OCI-LY1 (cell line): ENCODE results near the gene AKTIP.

Experiments used
- H2AFZ ChIP-seq: fragments of 200-600 bp; sonication (generic), shearing (Covaris generic); 2 replicates; pipeline ENCODE4 v1.6.0; 2014; ENCODE audit warnings: antibody characterized with exemption, mild to moderate bottlenecking, low read length
- H3F3A ChIP-seq: fragments of 200-600 bp; sonication (generic), shearing (Covaris generic); 2 replicates; pipeline ENCODE4 v1.6.0; 2014; ENCODE audit warnings: mild to moderate bottlenecking, antibody characterized with exemption, low read length, moderate library complexity; ENCODE audit not compliant: insufficient read depth
- H3K27ac ChIP-seq: fragments of 200-600 bp; sonication (generic); 2 replicates; pipeline ENCODE4 v1.5.1; 2014; ENCODE audit warnings: low read length, mixed run types, mild to moderate bottlenecking, low read depth; ENCODE audit not compliant: poor library complexity, severe bottlenecking
- H3K27me3 ChIP-seq: fragments of 200-600 bp; sonication (generic); 2 replicates; pipeline ENCODE4 v1.6.0; 2014; ENCODE audit warnings: antibody characterized with exemption, mild to moderate bottlenecking, low read length, moderate library complexity; ENCODE audit not compliant: insufficient read depth
- H3K36me3 ChIP-seq: fragments of 200-600 bp; sonication (generic); 2 replicates; pipeline ENCODE4 v1.6.1; 2014; ENCODE audit warnings: mild to moderate bottlenecking, antibody characterized with exemption, low read length, moderate library complexity, mixed read lengths; ENCODE audit not compliant: insufficient read depth
- H3K4me1 ChIP-seq: fragments of 200-600 bp; sonication (generic); 2 replicates; pipeline ENCODE4 v1.5.1; 2014; ENCODE audit warnings: mild to moderate bottlenecking, low read length, moderate library complexity; ENCODE audit not compliant: insufficient read depth, severe bottlenecking
- H3K4me2 ChIP-seq: fragments of 200-600 bp; sonication (generic), shearing (Covaris generic); 2 replicates; pipeline ENCODE4 v1.6.1; 2014; ENCODE audit warnings: low read length
- H3K4me3 ChIP-seq: fragments of 200-600 bp; sonication (generic); 2 replicates; pipeline ENCODE4 v1.5.1; 2014; ENCODE audit warnings: low read length, low read depth, mild to moderate bottlenecking, mixed read lengths; ENCODE audit not compliant: poor library complexity, severe bottlenecking
- H3K79me2 ChIP-seq: fragments of 200-600 bp; shearing (Covaris generic); 2 replicates; pipeline ENCODE4 v1.6.1; 2016; ENCODE audit warnings: mixed run types, low read length, mixed read lengths; ENCODE audit not compliant: insufficient read depth
- H3K9ac ChIP-seq: fragments of 200-600 bp; sonication (generic), shearing (Covaris generic); 2 replicates; pipeline ENCODE4 v1.6.1; 2014; ENCODE audit warnings: mild to moderate bottlenecking, low read length, mixed read lengths
- H3K9me2 ChIP-seq: fragments of 200-600 bp; sonication (generic), shearing (Covaris generic); 2 replicates; pipeline ENCODE4 v1.6.1; 2014; ENCODE audit warnings: low read depth, mild to moderate bottlenecking, low read length, mixed read lengths
- H3K9me3 ChIP-seq: fragments of 200-600 bp; shearing (Covaris generic); 2 replicates; pipeline ENCODE4 v1.6.1; 2014; ENCODE audit warnings: low read length, mixed read lengths
- H4K20me1 ChIP-seq: fragments of 200-600 bp; sonication (generic), shearing (Covaris generic); 2 replicates; pipeline ENCODE4 v1.6.0; 2016; ENCODE audit warnings: mild to moderate bottlenecking, low read length; ENCODE audit not compliant: insufficient read depth
- CTCF ChIP-seq: fragments of 200-600 bp; sonication (generic), shearing (Covaris generic); IDR thresholded peaks from 2 replicates; pipeline ENCODE4 v1.5.1; 2017; ENCODE audit warnings: mild to moderate bottlenecking, antibody characterized with exemption, low read length, moderate library complexity, mixed read lengths
- EZH2 ChIP-seq: fragments of 200-600 bp; sonication (generic), shearing (Covaris generic); IDR thresholded peaks from 2 replicates; pipeline ENCODE4 v1.8.0; 2017; ENCODE audit warnings: borderline replicate concordance, mixed run types, mild to moderate bottlenecking, antibody characterized with exemption, low read length, moderate library complexity, mixed read lengths

Gene AKTIP

GRCh38 chr16:53446090-53446489 lies 56.9 kb downstream of the AKTIP start:
- peaks cover 60% of the 10 kb centered on the region for H3K36me3 ChIP-seq

GRCh38 chr16:53445534-53445933 lies 57.5 kb downstream of the AKTIP start:
- no peaks in the 10 kb centered on the region for H4K20me1 ChIP-seq
- H3K4me3 ChIP-seq = no peak overlapping the region
- H3K4me1 ChIP-seq = no peaks in the 10 kb centered on the region
- H2AFZ ChIP-seq = no peak overlapping the region
- no peak overlapping the region for H3K4me2 ChIP-seq
- no peaks in the 10 kb centered on the region for H3F3A ChIP-seq
- TF ChIP-seq CTCF = no peak
- TF ChIP-seq EZH2 = no peak
- no peaks in the 10 kb centered on the region for H3K79me2 ChIP-seq
- H3K36me3 ChIP-seq = peaks cover 66% of the 10 kb centered on the region
- no peaks in the 10 kb centered on the region for H3K9me2 ChIP-seq
- no peaks in the 10 kb centered on the region for H3K27me3 ChIP-seq
- H3K9me3 ChIP-seq = no peaks in the 10 kb centered on the region
- no peak overlapping the region for H3K9ac ChIP-seq
- no peak overlapping the region for H3K27ac ChIP-seq

More at GRCh38 chr16:53446090-53446489, 56.9 kb downstream of the AKTIP start:
- H3K9me2 ChIP-seq = no peaks in the 10 kb centered on the region
- no peaks in the 10 kb centered on the region for H4K20me1 ChIP-seq
- H2AFZ ChIP-seq = no peak overlapping the region
- no peaks in the 10 kb centered on the region for H3K4me1 ChIP-seq
- H3K79me2 ChIP-seq = no peaks in the 10 kb centered on the region
- no peaks in the 10 kb centered on the region for H3K27me3 ChIP-seq
- TF ChIP-seq CTCF (no peak), EZH2 (no peak)
- H3F3A ChIP-seq = no peaks in the 10 kb centered on the region
- H3K27ac ChIP-seq = no peak overlapping the region
- no peak overlapping the region for H3K9ac ChIP-seq
- H3K4me2 ChIP-seq = no peak overlapping the region
- H3K4me3 ChIP-seq = no peak overlapping the region
- no peaks in the 10 kb centered on the region for H3K9me3 ChIP-seq
